Erythroblast (primary cell): ENCODE measurements around the gene STIM1.
A peak's percentile ranks its signal among the peaks of the same experiment; 100 is the strongest.

Experiments used
- DNase-seq, 2 experiments: peaks; one replicate each; lab custom pipeline; 2025; lab: John Stamatoyannopoulos, UW
- GATA1 ChIP-seq: IDR thresholded peaks from 2 replicates; pipeline ENCODE4 v1.6.1; 2011; ENCODE audit warnings: low read depth, mild to moderate bottlenecking, control low read depth, low read length, moderate library complexity
- POLR2A ChIP-seq: IDR thresholded peaks from 2 replicates; pipeline ENCODE4 v1.6.1; 2011; ENCODE audit warnings: mild to moderate bottlenecking, low read length

STIM1 gene

GRCh38 chr11:4060182-4060923 lies 204.9 kb downstream of the STIM1 start:
- TF ChIP-seq GATA1: no peak
- TF ChIP-seq POLR2A: no peak
- DNase-seq: no peak

- no peak for TF ChIP-seq POLR2A
- no peak for TF ChIP-seq GATA1
Measured at GRCh38 chr11:4061700-4062099, 206.2 kb downstream of the STIM1 start.

GRCh38 chr11:4063348-4063747 lies 207.9 kb downstream of the STIM1 start:
- DNase-seq: no peak
- TF ChIP-seq POLR2A (no peak), GATA1 (no peak)

More at GRCh38 chr11:4061700-4062099, 206.2 kb downstream of the STIM1 start:
- no peak for DNase-seq

- no peak for DNase-seq
Measured at GRCh38 chr11:4064278-4064955, 209.0 kb downstream of the STIM1 start.

GRCh38 chr11:4065086-4065485 lies 209.6 kb downstream of the STIM1 start:
- DNase-seq: no peak
- TF ChIP-seq POLR2A: no peak
- no peak for TF ChIP-seq GATA1

More at GRCh38 chr11:4064278-4064955, 209.0 kb downstream of the STIM1 start:
- no peak for TF ChIP-seq POLR2A
- no peak for TF ChIP-seq GATA1

- no peak for DNase-seq
- TF ChIP-seq GATA1 (no peak), POLR2A (no peak)
Measured at GRCh38 chr11:4065601-4066377, 210.3 kb downstream of the STIM1 start.

GRCh38 chr11:4066910-4067309 lies 211.4 kb downstream of the STIM1 start:
- TF ChIP-seq POLR2A (no peak), GATA1 (no peak)
- DNase-seq: no peak

- DNase-seq: no peak
- TF ChIP-seq GATA1 (no peak), POLR2A (no peak)
Measured at GRCh38 chr11:4068962-4069361, 213.5 kb downstream of the STIM1 start.

- no peak for TF ChIP-seq POLR2A
- no peak for TF ChIP-seq GATA1
- no peak for DNase-seq
Measured at GRCh38 chr11:4071325-4071724, 215.9 kb downstream of the STIM1 start.

- DNase-seq: no peak
- TF ChIP-seq POLR2A (no peak), GATA1 (no peak)
Measured at GRCh38 chr11:4071914-4072313, 216.4 kb downstream of the STIM1 start.

GRCh38 chr11:4072668-4073285 lies 217.3 kb downstream of the STIM1 start:
- peak; percentile 81 to 90 for DNase-seq
- TF ChIP-seq POLR2A (no peak), GATA1 (no peak)

- TF ChIP-seq GATA1 (no peak), POLR2A (no peak)
- no peak for DNase-seq
Measured at GRCh38 chr11:4074266-4074665, 218.8 kb downstream of the STIM1 start.

- no peak for DNase-seq
- TF ChIP-seq GATA1 (no peak), POLR2A (no peak)
Measured at GRCh38 chr11:4076774-4077173, 221.3 kb downstream of the STIM1 start.
